H1 (cell line): Measurements from ENCODE around the gene VSTM4. TPM values are rescaled to one million over a fixed set of nuclear protein-coding genes. Genes with fewer than 3 reads are reported as not detected.

Source experiments
- CTCF ChIA-PET: fragments of 300-600 bp; sonication (Branson Sonifier 250); formaldehyde crosslinking; loops from one replicate; lab custom pipeline; 2021; ENCODE audit not compliant: partially characterized antibody; lab: Charles Lee
- POLR2A ChIA-PET: fragments of 300-600 bp; sonication (Branson Sonifier 250); formaldehyde crosslinking; loops from one replicate; lab custom pipeline; 2021; ENCODE audit warnings: inconsistent platforms; ENCODE audit not compliant: partially characterized antibody; lab: Charles Lee
- DNase-seq, 2 experiments: peaks; one replicate each; pipeline versions ENCODE4 v3.0.0 to v3.0.0-alpha.2; 2010 to 2022; ENCODE audit warnings: low spot score in 2 of 2, low read depth in 1 of 2, mixed read lengths in 1 of 2
- FAIRE-seq: peaks from 2 replicates; lab custom pipeline; 2011; peaks lifted over from hg19 to GRCh38; lab: Jason Lieb, UNC
- H2AFZ ChIP-seq: 2 replicates; pipeline ENCODE4 v1.8.1; 2012; ENCODE audit warnings: low read length, inconsistent platforms
- H2AK5ac ChIP-seq: 2 replicates; pipeline ENCODE4 v1.6.1; 2013; ENCODE audit warnings: low read depth, low read length
- H2BK120ac ChIP-seq: replicated peaks from 2 replicates; pipeline ENCODE3; 2013; ENCODE audit warnings: low read depth, low read length, inconsistent platforms
- H2BK12ac ChIP-seq: 2 replicates; pipeline ENCODE4 v1.6.1; 2013; ENCODE audit warnings: low read depth, low read length
- H2BK15ac ChIP-seq: 2 replicates; pipeline ENCODE4 v1.6.1; 2013; ENCODE audit warnings: low read length
- H2BK20ac ChIP-seq: 2 replicates; pipeline ENCODE4 v1.6.1; 2013; ENCODE audit warnings: low read length
- H2BK5ac ChIP-seq: 2 replicates; pipeline ENCODE4 v1.6.1; 2013; ENCODE audit warnings: low read depth, low read length
- H3K14ac ChIP-seq: 2 replicates; pipeline ENCODE4 v1.6.1; 2013; ENCODE audit warnings: inconsistent platforms; ENCODE audit not compliant: insufficient read length
- H3K18ac ChIP-seq: 2 replicates; pipeline ENCODE4 v1.6.1; 2013; ENCODE audit warnings: low read length; ENCODE audit errors: extremely low read depth
- H3K23ac ChIP-seq: 2 replicates; pipeline ENCODE4 v1.6.1; 2013; ENCODE audit warnings: inconsistent platforms; ENCODE audit not compliant: insufficient read length
- H3K23me2 ChIP-seq: 2 replicates; pipeline ENCODE4 v1.6.1; 2013; ENCODE audit warnings: low read depth, low read length
- H3K27ac ChIP-seq: 2 replicates; pipeline ENCODE4 v1.6.1; 2011; ENCODE audit warnings: low read depth, low read length, inconsistent platforms
- H3K27me3 ChIP-seq, 4 experiments: replicated peaks in 1 of 4; 1 replicate in 1 of 4; 2 replicates in 3 of 4; pipeline versions ENCODE4 v1.6.1 to v1.8.1; 2011 to 2013; ENCODE audit warnings: low read length in 3 of 4, mild to moderate bottlenecking in 3 of 4, inconsistent platforms in 2 of 4, mixed read lengths in 2 of 4, moderate library complexity in 1 of 4; ENCODE audit not compliant: control insufficient read depth in 3 of 4, insufficient read depth in 3 of 4; ENCODE audit errors: extremely low read depth in 1 of 4
- H3K36me3 ChIP-seq, 4 experiments: 2 replicates each; pipeline versions ENCODE4 v1.6.1 to v1.8.1; 2011 to 2013; ENCODE audit warnings: mild to moderate bottlenecking in 4 of 4, low read length in 3 of 4, moderate library complexity in 2 of 4, control low read depth in 1 of 4, inconsistent platforms in 1 of 4; ENCODE audit not compliant: insufficient read depth in 4 of 4, control insufficient read depth in 2 of 4
- H3K4ac ChIP-seq: replicated peaks from 2 replicates; pipeline ENCODE3; 2013; ENCODE audit warnings: low read length, low read depth, mixed read lengths, inconsistent platforms; ENCODE audit not compliant: insufficient read length
- H3K4me1 ChIP-seq, 4 experiments: replicated peaks in 1 of 4; 1 replicate in 1 of 4; 2 replicates in 3 of 4; pipeline versions ENCODE4 v1.6.1 to v1.8.1; 2011 to 2013; ENCODE audit warnings: low read length in 3 of 4, inconsistent platforms in 2 of 4, mixed read lengths in 1 of 4; ENCODE audit not compliant: insufficient read depth in 4 of 4, control insufficient read depth in 3 of 4
- H3K4me2 ChIP-seq, 2 experiments: 2 replicates each; pipeline versions ENCODE4 v1.6.1 to v1.8.1; 2011 to 2013; ENCODE audit warnings: low read depth in 2 of 2, low read length in 2 of 2, control low read depth in 1 of 2, inconsistent platforms in 1 of 2, mild to moderate bottlenecking in 1 of 2; ENCODE audit not compliant: insufficient read depth in 1 of 2
- H3K4me3 ChIP-seq, 4 experiments: fragments of 200-600, 300-600 bp in 1 of 4; sonication (generic), shearing (Covaris generic), sonication (Bioruptor Twin) in 1 of 4; 2 replicates each; pipeline versions ENCODE4 v1.5.1 to v1.8.1; 2011 to 2016; ENCODE audit warnings: low read length in 4 of 4, low read depth in 3 of 4, control low read depth in 2 of 4, inconsistent platforms in 2 of 4, mild to moderate bottlenecking in 2 of 4, mixed read lengths in 1 of 4, moderate library complexity in 1 of 4; ENCODE audit not compliant: insufficient read depth in 2 of 4; ENCODE audit errors: extremely low read depth in 1 of 4
- H3K56ac ChIP-seq: replicated peaks from 2 replicates; pipeline ENCODE3; 2013; ENCODE audit warnings: low read depth, mild to moderate bottlenecking, mixed read lengths, low read length, inconsistent platforms; ENCODE audit not compliant: insufficient read length
- H3K79me1 ChIP-seq: 2 replicates; pipeline ENCODE4 v1.6.1; 2013; ENCODE audit warnings: low read depth, low read length, control low read depth
- H3K79me2 ChIP-seq, 2 experiments: 2 replicates each; pipeline versions ENCODE4 v1.6.1 to v1.8.1; 2012 to 2013; ENCODE audit warnings: low read length in 2 of 2, mild to moderate bottlenecking in 2 of 2, inconsistent platforms in 1 of 2; ENCODE audit not compliant: insufficient read depth in 2 of 2, control insufficient read depth in 1 of 2
- H3K9ac ChIP-seq, 4 experiments: replicated peaks in 1 of 4; 1 replicate in 1 of 4; 2 replicates in 3 of 4; pipeline versions ENCODE4 v1.6.1 to v1.8.1; 2011 to 2013; ENCODE audit warnings: low read depth in 3 of 4, low read length in 3 of 4, control low read depth in 2 of 4, mild to moderate bottlenecking in 2 of 4, moderate library complexity in 2 of 4, inconsistent platforms in 1 of 4; ENCODE audit errors: extremely low read depth in 1 of 4
- H3K9me3 ChIP-seq, 2 experiments: 2 replicates each; pipeline versions ENCODE4 v1.6.1 to v1.8.1; 2012 to 2013; ENCODE audit warnings: mild to moderate bottlenecking in 2 of 2, moderate library complexity in 2 of 2, control low read depth in 1 of 2, inconsistent platforms in 1 of 2, low read depth in 1 of 2, low read length in 1 of 2, mixed read lengths in 1 of 2; ENCODE audit not compliant: insufficient read depth in 2 of 2
- H4K20me1 ChIP-seq, 2 experiments: replicated peaks in 1 of 2; 2 replicates each; pipeline versions ENCODE3 to v1.8.1; 2011 to 2013; ENCODE audit warnings: inconsistent platforms in 2 of 2, low read length in 2 of 2, mild to moderate bottlenecking in 1 of 2; ENCODE audit not compliant: insufficient read depth in 2 of 2, control insufficient read depth in 1 of 2
- H4K5ac ChIP-seq: 2 replicates; pipeline ENCODE4 v1.6.1; 2013; ENCODE audit warnings: low read length, low read depth, mixed read lengths, inconsistent platforms; ENCODE audit not compliant: insufficient read length
- H4K8ac ChIP-seq: 2 replicates; pipeline ENCODE4 v1.8.0; 2013; ENCODE audit warnings: mild to moderate bottlenecking, moderate library complexity, low read length, inconsistent platforms; ENCODE audit not compliant: insufficient read depth; ENCODE audit errors: extremely low read depth
- H4K91ac ChIP-seq: replicated peaks from 2 replicates; pipeline ENCODE3; 2013; ENCODE audit warnings: low read length, mixed read lengths, inconsistent platforms; ENCODE audit not compliant: insufficient read length
- BRCA1 ChIP-seq: IDR thresholded peaks from 2 replicates; pipeline ENCODE4 v1.6.1; 2012; ENCODE audit warnings: low read depth, low read length, improper control_type of control experiment
- CEBPB ChIP-seq: IDR thresholded peaks from 2 replicates; pipeline ENCODE4 v1.6.1; 2012; ENCODE audit warnings: low read depth, low read length
- CHD1 ChIP-seq: IDR thresholded peaks from 2 replicates; pipeline ENCODE4 v1.6.1; 2012; ENCODE audit warnings: low read depth, low read length, improper control_type of control experiment
- E2F6 ChIP-seq: IDR thresholded peaks from 2 replicates; pipeline ENCODE4 v1.6.1; 2012; ENCODE audit warnings: inconsistent platforms
- EZH2 ChIP-seq: fragments of 200-600 bp; sonication (generic); IDR thresholded peaks from 2 replicates; pipeline ENCODE4 v1.7.1; 2012; ENCODE audit warnings: low read depth, mild to moderate bottlenecking, moderate library complexity, low read length, inconsistent platforms; ENCODE audit not compliant: severe bottlenecking
- JUN ChIP-seq: IDR thresholded peaks from 2 replicates; pipeline ENCODE4 v1.6.1; 2011; ENCODE audit warnings: low read depth, mild to moderate bottlenecking, improper control_type of control experiment, low read length
- KDM4A ChIP-seq: IDR thresholded peaks from one replicate; pipeline ENCODE4 v1.7.1; 2012; ENCODE audit warnings: low read depth, mild to moderate bottlenecking, moderate library complexity, low read length, inconsistent platforms; ENCODE audit not compliant: severe bottlenecking
- POU5F1 ChIP-seq: IDR thresholded peaks from 2 replicates; pipeline ENCODE4 v1.6.1; 2011; ENCODE audit warnings: low read depth, mild to moderate bottlenecking, low read length, moderate library complexity
- RBBP5 ChIP-seq: IDR thresholded peaks from 2 replicates; pipeline ENCODE4 v1.7.1; 2012; ENCODE audit warnings: low read depth, mild to moderate bottlenecking, inconsistent platforms, low read length, moderate library complexity, borderline replicate concordance
- RXRA ChIP-seq: IDR thresholded peaks from 2 replicates; pipeline ENCODE4 v1.6.1; 2011; ENCODE audit warnings: low read depth, mild to moderate bottlenecking, low read length, moderate library complexity; ENCODE audit not compliant: insufficient read depth
- SIRT6 ChIP-seq: IDR thresholded peaks from one replicate; pipeline ENCODE4 v1.7.1; 2012; ENCODE audit warnings: low read length, inconsistent platforms
- SP1 ChIP-seq: IDR thresholded peaks from 2 replicates; pipeline ENCODE4 v1.6.1; 2011; ENCODE audit warnings: low read depth, low read length
- TAF1 ChIP-seq: IDR thresholded peaks from 2 replicates; pipeline ENCODE4 v1.6.1; 2011; ENCODE audit warnings: mild to moderate bottlenecking, low read depth, low read length
- TAF7 ChIP-seq: optimal IDR thresholded peaks from 2 replicates; pipeline ENCODE3; 2011; ENCODE audit warnings: low read depth, mild to moderate bottlenecking, inconsistent platforms, low read length, moderate library complexity, borderline replicate concordance
- ZNF274 ChIP-seq: IDR thresholded peaks from 2 replicates; pipeline ENCODE4 v1.7.0; 2012; ENCODE audit warnings: low read length, borderline replicate concordance; ENCODE audit errors: extremely low read depth
- WGBS, 2 experiments: shearing (Covaris generic) in 1 of 2; methylation state at CpG; one replicate each; pipeline versions ENCODE4 v1.1.6 to v1.1.7; 2013 to 2015; ENCODE audit warnings: low lambda C conversion rate in 2 of 2, mixed read lengths in 2 of 2, inconsistent platforms in 1 of 2, low coverage in 1 of 2, missing lambda C conversion rate in 1 of 2; ENCODE audit not compliant: insufficient replicate concordance in 2 of 2, insufficient coverage in 1 of 2, insufficient read length in 1 of 2; ENCODE audit errors: extremely low coverage in 1 of 2, missing lambda C conversion rate in 1 of 2; 5-methylcytosine and 5-hydroxymethylcytosine counted together
- polyA plus RNA-seq, 7 experiments: library from polyadenylated mRNA; depleted of rRNA in 3 of 7; stranded (reverse) in 5 of 7; unstranded in 2 of 7; fragments of >200 nt in 5 of 7; fragments of 200-250 nt in 2 of 7; gene quantifications; 1 replicate in 5 of 7; 2 replicates in 1 of 7; 4 replicates in 1 of 7; pipeline versions ENCODE4 v1.2.1 to v1.2.3, GENCODE V29; 2011 to 2013; ENCODE audit warnings: missing spikeins in 2 of 7, mixed read lengths in 2 of 7
- total RNA-seq: library from RNA; stranded (reverse); fragmentation: NEBNext Ultra II Directional; extraction: Animal tissue kit (Norgen Biotek cat#: 25700); gene quantifications from 2 replicates; pipeline ENCODE4 v1.2.1, GENCODE V29; 2021

VSTM4 gene
- total and polyA plus RNA-seq, 2 of the 8 experiments (the other 6 are each of a cell fraction or from before 2014, with no cell fraction given), result 0.48 to 0.73 TPM

- no peaks in the 10 kb centered on the region for H3K23me2 ChIP-seq
- POLR2A ChIA-PET, result no interaction called here
- H3K27me3 ChIP-seq, result no peaks in the 10 kb centered on the region
- H3K56ac ChIP-seq, result no peak overlapping the region
- H4K91ac ChIP-seq, result no peak overlapping the region
- FAIRE-seq, result no peak
- H3K79me1 ChIP-seq, result no peaks in the 10 kb centered on the region
- no peak overlapping the region for H3K18ac ChIP-seq
- H3K14ac ChIP-seq, result no peak overlapping the region
- H2BK15ac ChIP-seq, result no peak overlapping the region
- H3K79me2 ChIP-seq, result no peaks in the 10 kb centered on the region
- CTCF ChIA-PET, result no interaction called here
- H3K4me1 ChIP-seq, result peaks cover 0 to 2% (median under 1%) of the 10 kb centered on the region in 4 experiments; a peak in 2 of 7 replicates
- H3K23ac ChIP-seq, result no peak overlapping the region
- no peak overlapping the region for H3K4me3 ChIP-seq
- H2AFZ ChIP-seq, result no peak overlapping the region
- no peak overlapping the region for H2BK120ac ChIP-seq
- DNase-seq, result no peak
- no peak for TF ChIP-seq EZH2
- no peak for TF ChIP-seq SP1
- TF ChIP-seq CEBPB, result no peak
- no peak for TF ChIP-seq E2F6
- TF ChIP-seq SIRT6, result no peak
- no peak for TF ChIP-seq JUN
- TF ChIP-seq TAF1, result no peak
- TF ChIP-seq RBBP5, result no peak
- no peak for TF ChIP-seq CHD1
- TF ChIP-seq RXRA, result no peak
- no peak for TF ChIP-seq TAF7
- no peak for TF ChIP-seq KDM4A
- no peak for TF ChIP-seq ZNF274
- no peak for TF ChIP-seq POU5F1
- TF ChIP-seq BRCA1, result no peak
- WGBS, 2 experiments, result 97% methylated on average over 5 of the region's 5 CpGs; no CpG with 5 or more reads in 1 of the 2 experiments
- no peak overlapping the region for H2BK5ac ChIP-seq
- H3K9me3 ChIP-seq, result no peaks in the 10 kb centered on the region
- no peak overlapping the region for H4K8ac ChIP-seq
- no peaks in the 10 kb centered on the region for H4K20me1 ChIP-seq
- no peak overlapping the region for H2BK20ac ChIP-seq
- no peak overlapping the region for H2BK12ac ChIP-seq
- no peak overlapping the region for H3K9ac ChIP-seq
- H4K5ac ChIP-seq, result no peak overlapping the region
- H3K36me3 ChIP-seq, result no peaks in the 10 kb centered on the region
- no peak overlapping the region for H2AK5ac ChIP-seq
- H3K4me2 ChIP-seq, result no peak overlapping the region
- H3K4ac ChIP-seq, result no peak overlapping the region
- no peak overlapping the region for H3K27ac ChIP-seq
Observed at GRCh38 chr10:49160110-49160509, 44.8 kb upstream of the VSTM4 start.
